NCI-H748 treated with DMSO at 0.1 percent for 48 hours (cell line): Measurements from ENCODE around the gene NPTN.

ENCODE experiments used
- DNase-seq: peaks from one replicate; lab custom pipeline; 2025; lab: John Stamatoyannopoulos, UW

Gene NPTN

DNA sequence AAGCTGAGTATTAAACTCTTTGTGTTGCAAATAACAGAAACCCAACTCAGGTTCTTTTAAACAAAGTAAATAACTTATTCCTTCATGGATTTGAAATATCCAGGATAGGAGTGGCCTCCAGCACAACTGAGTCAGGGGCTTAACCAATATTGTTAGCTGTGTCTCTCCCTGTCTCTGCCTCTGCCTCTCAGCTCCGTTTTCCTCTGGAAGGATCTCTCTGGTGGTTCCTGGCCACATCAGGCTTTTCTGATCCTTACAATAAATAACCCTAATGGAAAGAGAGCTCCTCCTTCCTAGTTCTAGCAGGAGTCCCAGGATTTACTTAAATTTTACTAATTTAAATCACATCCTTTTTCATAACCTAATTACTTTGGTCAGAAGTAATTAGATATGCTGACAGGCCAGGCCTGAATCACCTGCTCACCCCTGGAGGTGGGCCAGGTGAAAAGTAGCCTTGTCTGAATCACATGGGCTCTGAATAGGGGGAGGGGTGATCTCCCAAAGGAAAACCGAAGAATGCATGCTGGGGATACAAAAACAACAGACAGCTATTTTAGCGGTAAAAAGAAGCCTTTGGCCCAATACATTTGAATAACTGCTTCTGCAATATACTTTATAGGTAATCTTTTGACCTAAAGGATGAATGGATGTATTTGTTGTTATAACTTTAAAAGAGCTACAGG, 114.9 kb downstream of the NPTN start:
- no peak for DNase-seq

DNA sequence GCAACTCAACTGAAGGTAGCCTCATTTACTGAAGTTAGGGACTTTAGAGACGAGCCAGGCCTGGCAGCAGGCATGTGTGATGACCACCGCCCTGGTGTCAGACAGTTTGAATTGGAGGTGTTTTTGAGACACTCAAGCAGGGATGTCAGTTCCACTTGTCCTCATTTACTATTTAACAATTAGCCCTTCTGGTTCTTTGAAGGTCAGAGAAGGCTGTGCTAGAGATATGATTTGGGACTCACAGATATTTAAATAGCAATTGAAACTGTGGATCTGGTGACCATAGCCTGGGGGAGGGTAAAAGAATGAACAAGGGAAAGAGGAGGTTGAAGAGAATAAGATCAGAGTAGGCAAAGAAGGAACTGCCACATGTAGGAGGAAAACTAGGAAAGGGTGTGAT, 115.6 kb downstream of the NPTN start:
- DNase-seq: no peak

DNA sequence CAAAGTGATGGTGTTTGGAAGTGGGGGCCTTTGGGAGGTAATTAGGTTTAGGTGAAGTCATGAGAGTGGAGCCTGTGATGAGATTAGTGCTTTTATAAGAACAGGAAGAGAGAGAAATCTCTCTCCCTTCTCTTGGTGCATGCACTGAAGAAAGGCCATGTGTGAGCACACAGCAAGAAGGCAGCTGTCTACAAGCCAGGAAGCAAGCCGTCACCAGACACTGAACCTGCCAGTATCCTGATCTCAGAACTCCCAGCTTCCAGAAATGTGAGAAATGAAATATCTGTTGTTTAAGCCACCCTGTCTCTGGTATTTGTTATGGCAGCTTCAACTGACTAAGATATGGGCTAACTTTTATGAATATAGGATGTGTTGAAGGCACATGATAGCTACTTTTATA, 117.7 kb downstream of the NPTN start:
- no peak for DNase-seq
